Activated naive CD4-positive, alpha-beta T cell treated with anti-CD3 and anti-CD28 coated beads for 36 hours (primary cell): ENCODE measurements around the gene ZNF618. TPM values are rescaled to one million over a fixed set of nuclear protein-coding genes. Genes with fewer than 3 reads are reported as not detected.
"Not testable (repeated sequence)": the region's sequence is repeated elsewhere in the genome, so short reads cannot be mapped to it uniquely, and the experiment has no call there.

Source experiments
- CTCF ChIA-PET: fragments of 350-600 bp; sonication (Branson Sonifier 250); formaldehyde crosslinking; loops from one replicate; lab custom pipeline; 2021; ENCODE audit warnings: antibody characterized with exemption; lab: Charles Lee
- DNase-seq: peaks from one replicate; pipeline ENCODE4 v3.0.0-alpha.2; 2020
- H3K27ac Mint-ChIP-seq: one replicate; pipeline ENCODE4 v1.8.0; 2021; ENCODE audit warnings: mild to moderate bottlenecking, mixed read lengths
- H3K27me3 Mint-ChIP-seq: one replicate; pipeline ENCODE4 v1.8.0; 2021; ENCODE audit warnings: low read depth, mixed read lengths
- H3K36me3 Mint-ChIP-seq: one replicate; pipeline ENCODE4 v1.8.0; 2021; ENCODE audit warnings: low read depth, mixed read lengths
- H3K4me1 Mint-ChIP-seq: one replicate; pipeline ENCODE4 v1.8.0; 2021; ENCODE audit warnings: low read depth, mixed read lengths
- H3K4me3 Mint-ChIP-seq: one replicate; pipeline ENCODE4 v1.8.0; 2021; ENCODE audit warnings: mild to moderate bottlenecking, moderate library complexity, mixed read lengths
- H3K9me3 Mint-ChIP-seq: one replicate; pipeline ENCODE4 v1.8.0; 2021; ENCODE audit warnings: mixed read lengths
- intact Hi-C: fragments of 100-400 bp; cut with micrococcal nuclease; formaldehyde crosslinking; loops from one replicate; pipeline ENCODE4 v1.15.1; 2023
- total RNA-seq, 2 experiments: library from RNA; stranded (reverse); gene quantifications; one replicate each; pipeline ENCODE4 v1.2.3, GENCODE V29; 2021

Gene ZNF618
- total RNA-seq, 2 experiments from 2014 or later, result 0.02 to 0.10 TPM

GRCh38 chr9:114039484-114039883 is 163.4 kb downstream of the ZNF618 start:
- Mint-ChIP-seq H3K27me3 (no peaks in the 10 kb centered on the region), H3K27ac (no peak overlapping the region), H3K4me3 (no peak overlapping the region), H3K36me3 (no peaks in the 10 kb centered on the region), H3K4me1 (no peaks in the 10 kb centered on the region), H3K9me3 (no peaks in the 10 kb centered on the region)
- intact Hi-C loops, result loop anchor here (10.0 kb wide), 1 partner anchor 235 kb away; no protein-coding TSS in a partner anchor
- no peak for DNase-seq
- CTCF ChIA-PET, result no interaction called here

DNA sequence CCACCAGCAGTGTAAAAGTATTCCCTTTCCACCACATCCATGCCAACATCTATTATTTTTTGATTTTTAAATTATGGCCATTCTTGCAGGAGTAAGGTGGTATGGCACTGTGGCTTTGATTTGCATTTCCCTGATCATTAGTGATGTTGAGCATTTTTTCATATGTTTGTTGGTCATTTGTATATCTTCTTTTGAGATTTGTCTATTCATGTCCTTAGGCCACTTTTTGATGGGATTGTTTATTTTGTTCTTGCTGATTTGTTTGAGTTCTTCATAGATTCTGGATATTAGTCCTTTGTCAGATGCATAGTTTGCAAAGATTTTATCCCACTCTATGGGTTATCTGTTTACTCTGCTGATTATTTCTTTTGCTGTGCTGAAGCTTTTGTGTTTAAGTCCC is 167.6 kb downstream of the ZNF618 start:
- H3K4me1 Mint-ChIP-seq, H3K9me3 Mint-ChIP-seq, H3K4me3 Mint-ChIP-seq, H3K36me3 Mint-ChIP-seq, DNase-seq, H3K27ac Mint-ChIP-seq, CTCF ChIA-PET, intact Hi-C loops, H3K27me3 Mint-ChIP-seq: not testable (repeated sequence)

DNA sequence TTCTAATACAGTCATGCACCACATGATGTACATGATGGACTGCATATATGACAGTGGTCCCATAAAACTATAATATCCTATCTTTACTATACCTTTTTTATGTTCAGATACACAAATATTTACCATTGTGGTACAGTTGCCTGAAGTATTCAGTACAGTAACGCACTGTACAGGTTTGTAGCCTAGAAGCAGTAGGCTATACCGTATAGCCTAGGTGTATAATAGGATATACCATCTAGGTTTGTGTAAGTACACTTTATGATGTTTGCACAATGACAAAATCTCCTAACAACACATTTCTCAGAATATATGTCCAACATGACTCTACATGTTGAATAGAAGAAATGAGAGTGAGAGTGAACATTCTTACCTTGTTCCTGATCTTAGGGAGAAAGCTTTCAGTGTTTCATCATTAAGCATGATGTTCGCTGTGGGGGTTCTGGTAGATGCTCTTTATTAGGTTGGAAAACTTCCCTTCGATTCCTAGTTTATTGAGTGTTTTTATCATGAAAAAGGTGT is 170.2 kb downstream of the ZNF618 start:
- Mint-ChIP-seq H3K4me1 (no peaks in the 10 kb centered on the region), H3K27me3 (peaks cover 2% of the 10 kb centered on the region), H3K27ac (no peak overlapping the region), H3K4me3 (no peak overlapping the region), H3K36me3 (no peaks in the 10 kb centered on the region), H3K9me3 (no peaks in the 10 kb centered on the region)
- intact Hi-C loops, result no loop called here
- no peak for DNase-seq
- CTCF ChIA-PET, result no interaction called here

DNA sequence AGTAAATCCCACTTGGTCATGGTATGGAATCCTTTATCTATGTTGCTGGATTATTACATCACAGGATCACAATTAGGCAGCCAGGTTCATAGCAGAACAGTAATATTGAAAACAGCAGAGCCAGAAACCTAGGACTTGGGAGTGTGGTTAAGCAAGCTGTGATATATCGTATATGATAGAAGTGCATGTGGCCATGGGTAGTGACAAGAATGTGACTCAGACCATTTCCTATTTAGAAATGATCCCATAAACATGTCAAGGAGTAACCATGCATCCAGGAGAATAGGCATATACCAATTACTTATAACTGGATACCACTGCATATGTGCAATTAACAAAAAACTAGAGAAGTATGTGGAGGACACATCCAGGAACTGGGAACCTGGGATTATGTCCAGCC is 170.8 kb downstream of the ZNF618 start:
- Mint-ChIP-seq H3K36me3 (no peaks in the 10 kb centered on the region), H3K4me3 (no peak overlapping the region), H3K27ac (no peak overlapping the region), H3K4me1 (no peaks in the 10 kb centered on the region), H3K27me3 (peaks cover 2% of the 10 kb centered on the region), H3K9me3 (no peaks in the 10 kb centered on the region)
- CTCF ChIA-PET, result no interaction called here
- no peak for DNase-seq
- intact Hi-C loops, result no loop called here

DNA sequence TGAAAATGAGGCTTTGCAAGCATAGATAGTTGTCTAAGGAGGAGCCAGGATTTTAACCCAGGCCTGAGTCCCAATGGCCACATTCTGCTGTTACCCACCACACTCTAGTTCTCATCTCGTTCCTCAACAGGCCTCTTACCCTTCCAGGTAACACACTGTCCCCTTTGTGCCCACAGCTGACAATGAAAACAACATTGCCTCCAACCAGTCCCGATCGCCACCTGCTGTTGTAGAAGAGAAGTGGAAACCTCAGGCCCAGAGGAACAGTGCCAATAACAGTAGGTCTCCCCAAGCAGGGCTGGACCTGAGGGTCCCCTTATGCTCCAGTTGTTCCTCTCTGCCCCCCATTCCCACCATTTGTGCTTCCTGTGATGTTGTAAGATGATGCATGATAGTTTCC is 171.6 kb downstream of the ZNF618 start:
- Mint-ChIP-seq H3K4me1 (no peaks in the 10 kb centered on the region), H3K27ac (no peak overlapping the region), H3K27me3 (peaks cover 2% of the 10 kb centered on the region), H3K36me3 (no peaks in the 10 kb centered on the region), H3K9me3 (no peaks in the 10 kb centered on the region), H3K4me3 (no peak overlapping the region)
- CTCF ChIA-PET, result no interaction called here
- no peak for DNase-seq
- intact Hi-C loops, result no loop called here

GRCh38 chr9:114048533-114049415 is 172.7 kb downstream of the ZNF618 start:
- intact Hi-C loops, result no loop called here
- CTCF ChIA-PET, result no interaction called here
- Mint-ChIP-seq H3K27me3 (peaks cover 2% of the 10 kb centered on the region), H3K27ac (no peak overlapping the region), H3K4me1 (no peaks in the 10 kb centered on the region), H3K36me3 (no peaks in the 10 kb centered on the region), H3K4me3 (no peak overlapping the region), H3K9me3 (no peaks in the 10 kb centered on the region)
- no peak for DNase-seq

GRCh38 chr9:114049441-114050225 is 173.5 kb downstream of the ZNF618 start:
- H3K27ac Mint-ChIP-seq, result no peak overlapping the region
- CTCF ChIA-PET, result no interaction called here
- peaks cover 2% of the 10 kb centered on the region for H3K27me3 Mint-ChIP-seq
- intact Hi-C loops, result no loop called here
- H3K9me3 Mint-ChIP-seq, result no peaks in the 10 kb centered on the region
- H3K4me1 Mint-ChIP-seq, result no peaks in the 10 kb centered on the region
- no peak overlapping the region for H3K4me3 Mint-ChIP-seq
- no peak for DNase-seq
- no peaks in the 10 kb centered on the region for H3K36me3 Mint-ChIP-seq

DNA sequence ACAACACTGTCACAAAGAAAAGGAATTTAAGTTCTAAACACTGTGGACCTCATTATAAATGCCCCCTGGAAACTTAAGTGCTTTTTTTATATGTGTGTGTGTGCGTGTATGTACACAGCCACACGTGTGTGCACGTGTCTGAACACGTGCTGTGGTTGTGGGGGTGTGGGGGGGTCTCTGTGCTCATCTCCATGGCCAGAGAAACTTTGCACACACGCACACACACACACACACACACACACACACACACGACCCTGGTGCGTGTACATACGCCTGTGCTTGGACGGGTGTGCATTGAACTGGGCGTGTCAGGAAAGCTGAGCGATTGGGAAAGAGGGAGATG is 174.1 kb downstream of the ZNF618 start:
- Mint-ChIP-seq H3K9me3 (no peaks in the 10 kb centered on the region), H3K4me1 (no peaks in the 10 kb centered on the region), H3K27ac (no peak overlapping the region), H3K4me3 (no peak overlapping the region), H3K27me3 (peaks cover 2% of the 10 kb centered on the region), H3K36me3 (no peaks in the 10 kb centered on the region)
- CTCF ChIA-PET, result no interaction called here
- DNase-seq, result no peak
- intact Hi-C loops, result no loop called here

- CTCF ChIA-PET, result interaction anchor here (0.5 kb wide), 1 partner anchor 224 kb away, joined by 3 read pairs; no protein-coding TSS in a partner anchor
- no peak overlapping the region for H3K27ac Mint-ChIP-seq
- H3K4me3 Mint-ChIP-seq, result no peak overlapping the region
- H3K27me3 Mint-ChIP-seq, result peaks cover 2% of the 10 kb centered on the region
- intact Hi-C loops, result no loop called here
- H3K4me1 Mint-ChIP-seq, result no peaks in the 10 kb centered on the region
- no peak for DNase-seq
- no peaks in the 10 kb centered on the region for H3K36me3 Mint-ChIP-seq
- H3K9me3 Mint-ChIP-seq, result no peaks in the 10 kb centered on the region
Measured at GRCh38 chr9:114050646-114051045, 174.5 kb downstream of the ZNF618 start.

- peaks cover 2% of the 10 kb centered on the region for H3K27me3 Mint-ChIP-seq
- H3K9me3 Mint-ChIP-seq, result no peaks in the 10 kb centered on the region
- CTCF ChIA-PET, result no interaction called here
- H3K4me1 Mint-ChIP-seq, result no peaks in the 10 kb centered on the region
- no peak overlapping the region for H3K27ac Mint-ChIP-seq
- no peak overlapping the region for H3K4me3 Mint-ChIP-seq
- no peak for DNase-seq
- intact Hi-C loops, result no loop called here
- no peaks in the 10 kb centered on the region for H3K36me3 Mint-ChIP-seq
Measured at GRCh38 chr9:114051281-114051680, 175.2 kb downstream of the ZNF618 start.

DNA sequence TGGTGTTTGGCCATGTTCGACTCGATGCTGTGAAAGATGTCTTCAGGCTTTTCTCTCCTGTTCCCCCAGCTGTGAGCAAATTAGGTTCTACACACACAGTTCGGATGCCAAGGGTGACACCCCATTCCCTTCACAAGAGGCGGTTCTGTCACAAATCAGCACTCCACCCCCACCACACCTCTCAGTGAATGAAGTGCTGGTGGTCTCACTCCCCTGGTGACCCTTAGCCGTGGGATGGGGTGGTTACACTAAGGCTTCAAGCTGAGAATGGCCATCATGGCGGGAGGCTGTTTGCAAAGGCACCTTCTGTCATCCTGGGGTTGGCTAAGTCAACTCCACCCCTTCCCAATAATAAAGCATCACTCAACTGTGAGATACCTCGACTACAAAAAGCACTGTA is 175.6 kb downstream of the ZNF618 start:
- Mint-ChIP-seq H3K4me1 (no peaks in the 10 kb centered on the region), H3K27ac (no peak overlapping the region), H3K4me3 (no peak overlapping the region), H3K27me3 (no peaks in the 10 kb centered on the region), H3K9me3 (no peaks in the 10 kb centered on the region), H3K36me3 (no peaks in the 10 kb centered on the region)
- intact Hi-C loops, result no loop called here
- DNase-seq, result no peak
- CTCF ChIA-PET, result no interaction called here

GRCh38 chr9:114053246-114054005 is 177.3 kb downstream of the ZNF618 start:
- CTCF ChIA-PET, result no interaction called here
- DNase-seq, result no peak
- H3K9me3 Mint-ChIP-seq, result no peaks in the 10 kb centered on the region
- no peak overlapping the region for H3K4me3 Mint-ChIP-seq
- H3K4me1 Mint-ChIP-seq, result no peaks in the 10 kb centered on the region
- intact Hi-C loops, result no loop called here
- no peaks in the 10 kb centered on the region for H3K27me3 Mint-ChIP-seq
- no peaks in the 10 kb centered on the region for H3K36me3 Mint-ChIP-seq
- no peak overlapping the region for H3K27ac Mint-ChIP-seq
